ENCODE results near the gene HEG1. TPM values are rescaled to one million over a fixed set of nuclear protein-coding genes. Genes with fewer than 3 reads are reported as not detected.

HEG1 gene
- total and polyA plus RNA-seq, 2 donors (not counting 3 experiments of a cell fraction or from before 2014, with no cell fraction given): 50.1 to 106 TPM

DNA sequence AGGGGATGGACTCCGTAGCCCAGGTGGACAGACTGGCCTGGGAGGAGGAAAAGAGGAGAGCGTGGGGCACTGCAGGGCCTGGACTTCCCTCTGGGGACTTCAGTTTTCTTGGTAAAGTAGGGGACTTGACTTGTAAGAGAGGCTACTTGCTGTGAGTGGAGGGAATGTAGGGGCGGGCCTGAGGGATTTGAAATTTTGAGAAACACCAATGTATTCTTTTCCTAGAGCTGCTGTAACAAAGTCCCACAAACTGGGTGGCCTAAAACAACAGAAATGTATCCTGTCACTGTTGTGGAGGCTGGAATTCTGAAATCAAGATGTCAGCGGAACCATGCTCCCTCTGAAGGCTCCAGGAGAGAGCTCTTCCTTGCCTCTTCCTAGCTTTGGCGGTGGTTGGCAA lies 5.8 kb upstream of the HEG1 start:
- intact Hi-C loops (cut with micrococcal nuclease): loop anchor here (5.0 kb wide), 1 partner anchor 81 kb away; no protein-coding TSS in a partner anchor

GRCh38 chr3:125061170-125061569 lies 5.4 kb upstream of the HEG1 start:
- no peak for FAIRE-seq
- no peak overlapping the region for H3K27ac ChIP-seq (ENCODE audit: insufficient read depth, low read depth, low read length)
- no peaks in the 10 kb centered on the region for H3K9me1 ChIP-seq (replicated peaks; ENCODE audit: control insufficient read depth, extremely low read depth, insufficient read depth, low read length)
- POLR2A ChIA-PET: no interaction called here
- no peak overlapping the region for H3K4me3 ChIP-seq (replicated peaks in 1 of 3; ENCODE audit: insufficient read depth in 1 of 3, low read depth in 1 of 3, low read length in 3 of 3)
- H2AFZ ChIP-seq (ENCODE audit: low read depth, low read length): no peak overlapping the region
- no peaks in the 10 kb centered on the region for H3K9me3 ChIP-seq (replicated peaks; ENCODE audit: control insufficient read depth, insufficient read depth, low read length)
- no peaks in the 10 kb centered on the region for H4K20me1 ChIP-seq (replicated peaks; ENCODE audit: control insufficient read depth, extremely low read depth, insufficient read depth, low read length)
- H3K4me1 ChIP-seq (ENCODE audit: control insufficient read depth, extremely low read depth, insufficient read depth, low read length): peaks cover 35% of the 10 kb centered on the region
- dilution Hi-C loops (cut with MboI; ENCODE audit: extremely low pct_ligation_motif_present, low sequenced_read_pairs) (no loop called here), intact Hi-C loops (cut with micrococcal nuclease) (loop anchor here (5.0 kb wide), 1 partner anchor 81 kb away; no protein-coding TSS in a partner anchor)
- H3K27me3 ChIP-seq (ENCODE audit: control insufficient read depth in 2 of 2, insufficient read depth in 2 of 2, low read length in 2 of 2): no peaks in the 10 kb centered on the region
- no peak for TF ChIP-seq POLR2A (IDR thresholded peaks at IDR 0.05; ENCODE audit: low read depth, low read length)
- no peak for TF ChIP-seq GATA2 (IDR thresholded peaks at IDR 0.05; ENCODE audit: insufficient read depth, insufficient read length, low read depth, low read length)
- TF ChIP-seq, protein P1, sequence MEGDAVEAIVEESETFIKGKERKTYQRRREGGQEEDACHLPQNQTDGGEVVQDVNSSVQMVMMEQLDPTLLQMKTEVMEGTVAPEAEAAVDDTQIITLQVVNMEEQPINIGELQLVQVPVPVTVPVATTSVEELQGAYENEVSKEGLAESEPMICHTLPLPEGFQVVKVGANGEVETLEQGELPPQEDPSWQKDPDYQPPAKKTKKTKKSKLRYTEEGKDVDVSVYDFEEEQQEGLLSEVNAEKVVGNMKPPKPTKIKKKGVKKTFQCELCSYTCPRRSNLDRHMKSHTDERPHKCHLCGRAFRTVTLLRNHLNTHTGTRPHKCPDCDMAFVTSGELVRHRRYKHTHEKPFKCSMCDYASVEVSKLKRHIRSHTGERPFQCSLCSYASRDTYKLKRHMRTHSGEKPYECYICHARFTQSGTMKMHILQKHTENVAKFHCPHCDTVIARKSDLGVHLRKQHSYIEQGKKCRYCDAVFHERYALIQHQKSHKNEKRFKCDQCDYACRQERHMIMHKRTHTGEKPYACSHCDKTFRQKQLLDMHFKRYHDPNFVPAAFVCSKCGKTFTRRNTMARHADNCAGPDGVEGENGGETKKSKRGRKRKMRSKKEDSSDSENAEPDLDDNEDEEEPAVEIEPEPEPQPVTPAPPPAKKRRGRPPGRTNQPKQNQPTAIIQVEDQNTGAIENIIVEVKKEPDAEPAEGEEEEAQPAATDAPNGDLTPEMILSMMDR (IDR thresholded peaks at IDR 0.05; ENCODE audit: extremely low read depth in 1 of 2, insufficient read depth in 1 of 2, low read depth in 1 of 2, low read length in 2 of 2): no peak
- TF ChIP-seq MYC (IDR thresholded peaks at IDR 0.05; ENCODE audit: low read depth, low read length): no peak
- no peak for TF ChIP-seq FOS (IDR thresholded peaks at IDR 0.05; ENCODE audit: borderline replicate concordance, insufficient read depth, low read length)
- TF ChIP-seq EZH2 (IDR thresholded peaks at IDR 0.05; ENCODE audit: borderline replicate concordance, low read depth, low read length, severe bottlenecking): no peak
- TF ChIP-seq MAX (IDR thresholded peaks at IDR 0.05; ENCODE audit: insufficient read depth, insufficient read length): no peak
- TF ChIP-seq JUN (IDR thresholded peaks at IDR 0.05; ENCODE audit: borderline replicate concordance, insufficient read depth, insufficient read length, low read depth): no peak
- TF ChIP-seq POLR2AphosphoS5 (IDR thresholded peaks at IDR 0.05; ENCODE audit: insufficient read depth, low read depth, low read length): no peak
- H3K36me3 ChIP-seq (ENCODE audit: control insufficient read depth in 2 of 2, extremely low read depth in 1 of 2, insufficient read depth in 2 of 2, low read length in 2 of 2): no peaks in the 10 kb centered on the region
- H3K79me2 ChIP-seq (ENCODE audit: control insufficient read depth, insufficient read depth, low read length): no peaks in the 10 kb centered on the region
- H3K4me2 ChIP-seq (ENCODE audit: insufficient read depth, low read length): no peak overlapping the region
- DNase-seq (ENCODE audit: low read depth, low spot score): no peak
- CTCF ChIA-PET: interaction anchor here (0.9 kb wide), 1 partner anchor 11 kb away, joined by 3 read pairs; no protein-coding TSS in a partner anchor
- H3K9ac ChIP-seq (replicated peaks; ENCODE audit: extremely low read depth, insufficient read depth, low read length): no peak overlapping the region
- no TSS peak for BruUV-seq (replicated peaks)

More for the DNA sequence above, 5.8 kb upstream of the HEG1 start:
- H3K4me3 ChIP-seq (replicated peaks in 1 of 3; ENCODE audit: insufficient read depth in 1 of 3, low read depth in 1 of 3, low read length in 3 of 3): no peak overlapping the region
- FAIRE-seq: no peak
- peaks cover 30% of the 10 kb centered on the region for H3K4me1 ChIP-seq (ENCODE audit: control insufficient read depth, extremely low read depth, insufficient read depth, low read length)
- no peak for TF ChIP-seq POLR2A (IDR thresholded peaks at IDR 0.05; ENCODE audit: low read depth, low read length)
- no peak for TF ChIP-seq JUN (IDR thresholded peaks at IDR 0.05; ENCODE audit: borderline replicate concordance, insufficient read depth, insufficient read length, low read depth)
- no peak for TF ChIP-seq EZH2 (IDR thresholded peaks at IDR 0.05; ENCODE audit: borderline replicate concordance, low read depth, low read length, severe bottlenecking)
- CTCF ChIA-PET: interaction anchor here (0.9 to 2.7 kb wide), 2 partner anchors 9 to 11 kb away, joined by 3 to 18 read pairs; no protein-coding TSS in a partner anchor
- POLR2A ChIA-PET: no interaction called here
- no peak overlapping the region for H3K27ac ChIP-seq (ENCODE audit: insufficient read depth, low read depth, low read length)
- dilution Hi-C loops (cut with MboI; ENCODE audit: extremely low pct_ligation_motif_present, low sequenced_read_pairs): no loop called here
- BruUV-seq (replicated peaks): no TSS peak
- no peak overlapping the region for H3K4me2 ChIP-seq (ENCODE audit: insufficient read depth, low read length)
- no peaks in the 10 kb centered on the region for H3K27me3 ChIP-seq (ENCODE audit: control insufficient read depth in 2 of 2, insufficient read depth in 2 of 2, low read length in 2 of 2)
- no peak overlapping the region for H2AFZ ChIP-seq (ENCODE audit: low read depth, low read length)
- no peak for DNase-seq (ENCODE audit: low read depth, low spot score)
- H3K9me3 ChIP-seq (replicated peaks; ENCODE audit: control insufficient read depth, insufficient read depth, low read length): no peaks in the 10 kb centered on the region
- no peaks in the 10 kb centered on the region for H3K9me1 ChIP-seq (replicated peaks; ENCODE audit: control insufficient read depth, extremely low read depth, insufficient read depth, low read length)
- H3K79me2 ChIP-seq (ENCODE audit: control insufficient read depth, insufficient read depth, low read length): no peaks in the 10 kb centered on the region
- no peaks in the 10 kb centered on the region for H4K20me1 ChIP-seq (replicated peaks; ENCODE audit: control insufficient read depth, extremely low read depth, insufficient read depth, low read length)
- no peak overlapping the region for H3K9ac ChIP-seq (replicated peaks; ENCODE audit: extremely low read depth, insufficient read depth, low read length)
- H3K36me3 ChIP-seq (ENCODE audit: control insufficient read depth in 2 of 2, extremely low read depth in 1 of 2, insufficient read depth in 2 of 2, low read length in 2 of 2): no peaks in the 10 kb centered on the region
